ENCODE data around the gene BCAS1.
"Not testable (repeated sequence)": the region's sequence is repeated elsewhere in the genome, so short reads cannot be mapped to it uniquely, and the experiment has no call there.

The BCAS1 gene

GRCh38 chr20:53939572-53940359, 130.6 kb downstream of the BCAS1 start:
- peak; percentile 55 for DNase-seq

GRCh38 chr20:53939190-53939571, 131.2 kb downstream of the BCAS1 start:
- DNase-seq = no peak

- DNase-seq = no peak
Observed at GRCh38 chr20:53938739-53939138, 131.7 kb downstream of the BCAS1 start.

- no peak for DNase-seq
Observed at GRCh38 chr20:53937929-53938367, 132.4 kb downstream of the BCAS1 start.

GRCh38 chr20:53937339-53937741, 133.1 kb downstream of the BCAS1 start:
- DNase-seq = no peak

- no peak for DNase-seq
Observed at GRCh38 chr20:53935344-53936084, 134.9 kb downstream of the BCAS1 start.

- no peak for DNase-seq
Observed at GRCh38 chr20:53934421-53935343, 135.7 kb downstream of the BCAS1 start.

- no peak for DNase-seq
Observed at GRCh38 chr20:53933232-53933846, 137.1 kb downstream of the BCAS1 start.

GRCh38 chr20:53932655-53933192, 137.7 kb downstream of the BCAS1 start:
- DNase-seq = not testable (repeated sequence)

GRCh38 chr20:53931597-53931996, 138.8 kb downstream of the BCAS1 start:
- no peak for DNase-seq

- DNase-seq = no peak
Observed at GRCh38 chr20:53930651-53931504, 139.5 kb downstream of the BCAS1 start.

GRCh38 chr20:53929974-53930650, 140.3 kb downstream of the BCAS1 start:
- no peak for DNase-seq

- DNase-seq = no peak
Observed at GRCh38 chr20:53929399-53929798, 141.0 kb downstream of the BCAS1 start.

GRCh38 chr20:53927990-53928389, 142.4 kb downstream of the BCAS1 start:
- DNase-seq = no peak

GRCh38 chr20:53926428-53927028, 143.9 kb downstream of the BCAS1 start:
- DNase-seq = no peak

GRCh38 chr20:53925651-53926401, 144.6 kb downstream of the BCAS1 start:
- no peak for DNase-seq

- DNase-seq = no peak
Observed at GRCh38 chr20:53923566-53924369, 146.6 kb downstream of the BCAS1 start.

- no peak for DNase-seq
Observed at GRCh38 chr20:53922901-53923314, 147.5 kb downstream of the BCAS1 start.

Measured in activated CD4-positive, alpha-beta T cell treated with anti-CD3 and anti-CD28 coated beads, Interleukin-2, amount 50 U/mL, for 1 hour (primary cell).